A204.1 (cell line): ENCODE results near the gene ZSWIM5.

Experiments
- FAIRE-seq: peaks from 2 replicates; lab custom pipeline; 2012; peaks lifted over from hg19 to GRCh38; lab: Jason Lieb, UNC

ZSWIM5 gene

GRCh38 chr1:45016767-45017166, 189.6 kb downstream of the ZSWIM5 start:
- no peak for FAIRE-seq

- no peak for FAIRE-seq
These were observed 190.2 kb downstream of the ZSWIM5 start for GRCh38 chr1:45016090-45016697.

- FAIRE-seq = no peak
These were observed 190.7 kb downstream of the ZSWIM5 start for GRCh38 chr1:45015683-45016082.

GRCh38 chr1:45014321-45015028, 191.9 kb downstream of the ZSWIM5 start:
- no peak for FAIRE-seq

- FAIRE-seq = no peak
These were observed 192.7 kb downstream of the ZSWIM5 start for GRCh38 chr1:45013551-45014209.

GRCh38 chr1:45012639-45013278, 193.6 kb downstream of the ZSWIM5 start:
- no peak for FAIRE-seq

GRCh38 chr1:45011837-45012638, 194.4 kb downstream of the ZSWIM5 start, which contains the start of gene UROD:
UROD (plus strand) TSS chr1:45012254; CDS start chr1:45012266, 12 bp downstream.
- peak; percentile 97 for FAIRE-seq

GRCh38 chr1:45010855-45011811, 195.3 kb downstream of the ZSWIM5 start, which contains the start of gene HECTD3:
HECTD3 (minus strand) TSS chr1:45011324; CDS start chr1:45011257, 67 bp downstream.
- FAIRE-seq = no peak

GRCh38 chr1:45009956-45010854, 196.2 kb downstream of the ZSWIM5 start:
- no peak for FAIRE-seq

- FAIRE-seq = no peak
These were observed 197.0 kb downstream of the ZSWIM5 start for GRCh38 chr1:45009296-45009865.

GRCh38 chr1:45008516-45008915, 197.9 kb downstream of the ZSWIM5 start:
- no peak for FAIRE-seq

- no peak for FAIRE-seq
These were observed 198.3 kb downstream of the ZSWIM5 start for GRCh38 chr1:45008076-45008475.

- no peak for FAIRE-seq
These were observed 199.1 kb downstream of the ZSWIM5 start for GRCh38 chr1:45007311-45007710.

- FAIRE-seq = no peak
These were observed 200.6 kb downstream of the ZSWIM5 start for GRCh38 chr1:45005761-45006160.

- no peak for FAIRE-seq
These were observed 202.0 kb downstream of the ZSWIM5 start for GRCh38 chr1:45004281-45004920.

- no peak for FAIRE-seq
These were observed 202.7 kb downstream of the ZSWIM5 start for GRCh38 chr1:45003741-45004140.

- no peak for FAIRE-seq
These were observed 203.5 kb downstream of the ZSWIM5 start for GRCh38 chr1:45002650-45003645.
